Spleen (tissue), 11 donors: Measurements from ENCODE around the gene MCRS1. TPM values are rescaled to one million over a fixed set of nuclear protein-coding genes. Genes with fewer than 3 reads are reported as not detected.

Experiments
- DNase-seq: peaks from one replicate; pipeline ENCODE4 v3.0.0-alpha.2; 2020
- H3K27ac ChIP-seq, 8 donors: fragments of 200-600 bp; sonication (generic) in 7 of 8; 1 replicate in 4 of 8; 2 replicates in 4 of 8; pipeline versions ENCODE4 v1.5.0 to v1.8.0; 2016 to 2021; ENCODE audit warnings: inconsistent platforms in 4 of 8, mild to moderate bottlenecking in 4 of 8, moderate library complexity in 1 of 8
- H3K27me3 ChIP-seq, 7 donors: fragments of 200-600 bp; sonication (generic) in 6 of 7; replicated peaks in 1 of 7; 1 replicate in 4 of 7; 2 replicates in 3 of 7; pipeline versions ENCODE4 v1.5.0 to v1.8.0; 2016 to 2021; ENCODE audit warnings: inconsistent platforms in 3 of 7, mild to moderate bottlenecking in 1 of 7
- H3K36me3 ChIP-seq, 6 donors: fragments of 200-600 bp; sonication (generic) in 5 of 6; 1 replicate in 4 of 6; 2 replicates in 2 of 6; pipeline versions ENCODE4 v1.5.0 to v1.8.0; 2016 to 2021; ENCODE audit warnings: inconsistent platforms in 2 of 6
- H3K4me1 ChIP-seq, 6 donors: fragments of 200-600 bp; sonication (generic) in 5 of 6; 1 replicate in 3 of 6; 2 replicates in 3 of 6; pipeline versions ENCODE4 v1.5.0 to v1.8.0; 2016 to 2021; ENCODE audit warnings: inconsistent platforms in 3 of 6
- H3K4me3 ChIP-seq, 8 donors: fragments of 200-600 bp; sonication (generic) in 7 of 8; 1 replicate in 4 of 8; 2 replicates in 4 of 8; pipeline versions ENCODE4 v1.5.0 to v1.8.0; 2016 to 2021; ENCODE audit warnings: inconsistent platforms in 4 of 8, mild to moderate bottlenecking in 4 of 8, moderate library complexity in 2 of 8
- H3K9me3 ChIP-seq, 8 donors: fragments of 200-600 bp; sonication (generic) in 7 of 8; 1 replicate in 4 of 8; 2 replicates in 4 of 8; pipeline versions ENCODE4 v1.5.0 to v1.8.0; 2016 to 2021; ENCODE audit warnings: inconsistent platforms in 4 of 8
- CTCF ChIP-seq, 11 experiments: fragments of 200-600 bp in 7 of 11; fragments of 450-650 bp in 4 of 11; sonication (generic) in 4 of 11; IDR thresholded peaks in 8 of 11; conservative IDR thresholded peaks in 3 of 11; 1 replicate in 7 of 11; 2 replicates in 4 of 11; pipeline versions ENCODE4 v1.4.0 to v1.8.0; 2016 to 2021; ENCODE audit warnings: antibody characterized with exemption in 11 of 11, inconsistent platforms in 4 of 11, mild to moderate bottlenecking in 1 of 11
- POLR2A ChIP-seq, 3 donors: fragments of 450-650 bp; IDR thresholded peaks; one replicate each; pipeline ENCODE4 v1.5.1; 2017; ENCODE audit warnings: antibody characterized with exemption in 3 of 3, mild to moderate bottlenecking in 1 of 3
- POLR2AphosphoS5 ChIP-seq, 3 donors: sonication (generic); formaldehyde crosslinking; IDR thresholded peaks; one replicate each; pipeline ENCODE4 v1.5.1; 2017; ENCODE audit warnings: antibody characterized with exemption in 3 of 3
- WGBS, 5 donors: extraction: QIAGEN DNeasy Blood & Tissue Kit in 3 of 5; methylation state at CpG; one replicate each; pipeline versions ENCODE4 v1.1.5 to v1.1.7; 2013 to 2018; 5-methylcytosine and 5-hydroxymethylcytosine counted together
- intact Hi-C: fragments of 100-400 bp; cut with DNase I; formaldehyde crosslinking; loops from one replicate; pipeline ENCODE4 v1.15.0; 2023; ENCODE audit warnings: low total_unique reads
- polyA plus RNA-seq, 3 donors: library from polyadenylated mRNA; stranded (reverse); fragments of 200-250 nt; gene quantifications; one replicate each; pipeline ENCODE4 v1.2.1, GENCODE V29; 2013
- total RNA-seq, 7 donors: library from RNA; depleted of rRNA in 3 of 7; stranded (reverse); fragments of >200 nt in 3 of 7; fragmentation: NEBNext Ultra II Directional in 4 of 7; extraction: Animal tissue kit (Norgen Biotek cat#: 25700) in 4 of 7; gene quantifications; one replicate each; pipeline versions ENCODE4 v1.1.0 to v1.2.1, GENCODE V29; 2016 to 2021
- donor health status: healthy with polysubstance abuse.
- donor health status: DM: no; HTN: no; CAD: no; lungs with moderate emphysema.
- donor health status: DM: no; HTN: no; CAD: no.
- donor health status: Bipolar disorder and iron deficiency.
- donor health status: healthy.
- donor health status: DM: no; HTN: no; CAD: no.
- donor health status: DM: yes; HTN: yes; CAD: no.

Gene MCRS1
- total and polyA plus RNA-seq, 10 donors: 44.1 to 64.7 (median 54.3) TPM

DNA sequence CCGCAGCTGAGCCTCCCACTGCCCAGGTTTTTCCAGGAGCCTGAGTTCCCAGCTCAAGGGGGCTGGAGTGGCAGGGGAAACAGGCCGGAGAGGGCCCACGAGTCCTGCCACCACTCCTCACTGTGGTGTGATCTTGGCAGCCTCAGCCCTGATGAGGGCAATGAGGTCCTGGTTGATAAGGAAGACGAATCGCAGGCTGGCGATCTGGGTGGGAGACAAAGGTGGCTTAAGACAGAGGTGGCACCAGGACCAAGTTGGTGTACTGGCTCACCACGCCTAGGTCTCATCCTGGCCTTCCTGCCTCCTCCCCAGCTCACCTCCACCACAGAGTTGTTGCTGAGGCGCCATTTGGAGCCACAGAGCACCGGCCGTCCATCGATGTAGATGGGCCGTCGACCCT lies 9.4 kb downstream of the MCRS1 start:
- peak; percentile 56 for DNase-seq
- no peak for TF ChIP-seq POLR2AphosphoS5 (IDR thresholded peaks at IDR 0.05)
- TF ChIP-seq POLR2A (IDR thresholded peaks at IDR 0.05): no peak
- TF ChIP-seq CTCF (IDR thresholded peaks at IDR 0.05 in 8 of 11, conservative IDR thresholded peaks at IDR 0.05 in 3 of 11): no peak
- Histone ChIP-seq H3K27me3 (no peaks in the 10 kb centered on the region), H3K9me3 (no peaks in the 10 kb centered on the region), H3K4me3 (no peak overlapping the region), H3K27ac (no peak overlapping the region), H3K4me1 (peaks cover 0 to 2% (median 0%) of the 10 kb centered on the region in 6 donors), H3K36me3 (peaks cover 0 to 82% (median 73%) of the 10 kb centered on the region in 6 donors)
- WGBS, 5 donors: 89 to 98% (median 92%) methylated on average over 13 of the region's 13 CpGs
- intact Hi-C loops: no loop called here

DNA sequence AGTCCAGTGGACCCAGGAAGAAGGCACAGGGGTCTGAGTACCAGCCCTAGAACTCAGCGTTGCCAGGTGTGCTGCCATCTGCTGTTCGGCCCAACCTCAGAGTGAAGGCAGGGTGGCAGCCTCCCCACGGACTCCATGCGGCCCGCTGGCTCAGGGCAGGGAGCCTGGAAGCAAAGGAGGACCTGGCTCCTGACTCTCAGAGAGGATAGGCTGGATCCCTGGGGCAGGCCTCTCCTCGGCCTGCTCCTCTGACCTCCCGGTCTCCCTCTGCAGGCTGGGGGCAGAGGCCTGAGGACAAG lies 10.1 kb downstream of the MCRS1 start:
- no peak overlapping the region for H3K27ac ChIP-seq
- no peaks in the 10 kb centered on the region for H3K9me3 ChIP-seq
- H3K36me3 ChIP-seq: peaks cover 0 to 76% (median 67%) of the 10 kb centered on the region in 6 donors
- WGBS, 5 donors: 87 to 90% (median 88%) methylated on average over 7 of the region's 7 CpGs
- H3K4me1 ChIP-seq: peaks cover 0 to 2% (median 0%) of the 10 kb centered on the region in 6 donors
- TF ChIP-seq CTCF (IDR thresholded peaks at IDR 0.05 in 8 of 11, conservative IDR thresholded peaks at IDR 0.05 in 3 of 11) (no peak), POLR2A (IDR thresholded peaks at IDR 0.05) (no peak), POLR2AphosphoS5 (IDR thresholded peaks at IDR 0.05) (no peak)
- intact Hi-C loops: no loop called here
- no peak overlapping the region for H3K4me3 ChIP-seq
- DNase-seq: peak; percentile 13
- no peaks in the 10 kb centered on the region for H3K27me3 ChIP-seq

GRCh38 chr12:49557187-49557916 lies 10.6 kb downstream of the MCRS1 start:
- H3K27me3 ChIP-seq: no peaks in the 10 kb centered on the region
- peaks cover 0 to 2% (median 0%) of the 10 kb centered on the region in 6 donors for H3K4me1 ChIP-seq
- peak; percentile 58 for DNase-seq
- intact Hi-C loops: no loop called here
- no peak overlapping the region for H3K4me3 ChIP-seq
- no peak overlapping the region for H3K27ac ChIP-seq
- TF ChIP-seq POLR2A (IDR thresholded peaks at IDR 0.05) (no peak), CTCF (IDR thresholded peaks at IDR 0.05 in 8 of 11, conservative IDR thresholded peaks at IDR 0.05 in 3 of 11) (no peak), POLR2AphosphoS5 (IDR thresholded peaks at IDR 0.05) (peak in 2 of 3 donors; percentile 5 to 53)
- H3K36me3 ChIP-seq: peaks cover 0 to 71% (median 62%) of the 10 kb centered on the region in 6 donors
- no peaks in the 10 kb centered on the region for H3K9me3 ChIP-seq
- 90 to 94% (median 92%) methylated on average over 8 to 18 of the region's 18 CpGs for WGBS, 5 donors

- WGBS, 5 donors: 74 to 88% (median 80%) methylated on average over 8 to 12 of the region's 12 CpGs
- intact Hi-C loops: no loop called here
- Histone ChIP-seq H3K9me3 (no peaks in the 10 kb centered on the region), H3K36me3 (peaks cover 0 to 63% (median 54%) of the 10 kb centered on the region in 6 donors), H3K4me1 (peaks cover 0 to 2% (median 0%) of the 10 kb centered on the region in 6 donors), H3K4me3 (no peak overlapping the region), H3K27ac (no peak overlapping the region), H3K27me3 (no peaks in the 10 kb centered on the region)
- TF ChIP-seq POLR2A (IDR thresholded peaks at IDR 0.05) (no peak), POLR2AphosphoS5 (IDR thresholded peaks at IDR 0.05) (peak in 1 of 3 donors; percentile 20)
- peak; percentile 56 for DNase-seq
Observed at GRCh38 chr12:49556391-49557186, 11.4 kb downstream of the MCRS1 start.
